Glutamatergic neuron (in vitro differentiated cells): Measurements from ENCODE around the gene MPL. TPM values are rescaled to one million over a fixed set of nuclear protein-coding genes. Genes with fewer than 3 reads are reported as not detected.

Experiments used
- DNase-seq: peaks from one replicate; pipeline ENCODE4 v3.0.0; 2022
- H3K27ac Mint-ChIP-seq: one replicate; pipeline ENCODE4 v1.8.0; 2020; ENCODE audit warnings: mild to moderate bottlenecking, mixed read lengths, inconsistent platforms; ENCODE audit not compliant: unreplicated experiment
- H3K27me3 Mint-ChIP-seq: one replicate; pipeline ENCODE4 v1.8.0; 2020; ENCODE audit warnings: mild to moderate bottlenecking, moderate library complexity, mixed read lengths, inconsistent platforms; ENCODE audit not compliant: unreplicated experiment
- H3K36me3 Mint-ChIP-seq: one replicate; pipeline ENCODE4 v1.8.0; 2020; ENCODE audit warnings: mild to moderate bottlenecking, mixed read lengths, inconsistent platforms; ENCODE audit not compliant: unreplicated experiment
- H3K4me1 Mint-ChIP-seq: one replicate; pipeline ENCODE4 v1.8.0; 2020; ENCODE audit warnings: mild to moderate bottlenecking, low read depth, mixed read lengths, inconsistent platforms; ENCODE audit not compliant: unreplicated experiment
- H3K4me3 Mint-ChIP-seq: one replicate; pipeline ENCODE4 v1.8.0; 2020; ENCODE audit warnings: mild to moderate bottlenecking, mixed read lengths, inconsistent platforms; ENCODE audit not compliant: unreplicated experiment
- H3K9me3 Mint-ChIP-seq: one replicate; pipeline ENCODE4 v1.8.0; 2020; ENCODE audit warnings: mild to moderate bottlenecking, moderate library complexity, mixed read lengths, inconsistent platforms; ENCODE audit not compliant: unreplicated experiment
- total RNA-seq: library from RNA; stranded (reverse); fragmentation: NEBNext Ultra II Directional; extraction: Animal tissue kit (Norgen Biotek cat#: 25700); gene quantifications from one replicate; pipeline ENCODE4 v1.2.1, GENCODE V29; 2021; ENCODE audit not compliant: unreplicated experiment
- TF ChIP-seq, protein P1 (sequence below): fragments of 200-600 bp; sonication (generic); IDR thresholded peaks from one replicate; pipeline ENCODE4 v1.5.0; 2021; ENCODE audit not compliant: partially characterized antibody, unreplicated experiment

Gene MPL
- total RNA-seq, 1 donor from 2014 or later: not detected

DNA sequence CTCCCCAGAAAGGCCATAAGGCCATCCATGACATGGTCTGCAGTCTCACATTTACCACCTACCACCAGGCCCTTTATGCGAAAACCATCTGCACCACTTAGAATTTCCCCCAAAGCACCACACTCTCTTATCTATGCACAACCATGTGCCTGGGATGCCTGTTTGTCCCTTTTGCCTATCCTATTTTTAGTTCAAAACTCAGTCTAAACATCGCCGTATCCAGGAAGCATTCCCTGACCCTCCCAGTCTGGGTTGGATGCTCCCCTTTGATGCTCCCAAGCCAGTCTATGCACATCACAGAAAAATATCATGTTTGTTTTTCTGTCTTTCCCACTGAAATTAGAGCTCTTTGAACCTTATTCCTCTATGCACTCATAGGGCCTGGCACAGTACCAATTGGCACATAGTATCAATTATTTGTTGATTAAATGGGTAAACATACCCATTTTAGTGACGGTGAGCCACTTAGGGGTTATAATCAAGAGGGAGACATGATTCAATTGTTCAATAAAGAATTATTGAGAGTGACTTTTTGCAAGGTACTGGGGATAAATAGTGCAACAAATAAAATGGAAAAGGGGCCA, 6.7 kb downstream of the MPL start:
- H3K9me3 Mint-ChIP-seq: peaks cover 5% of the 10 kb centered on the region

DNA sequence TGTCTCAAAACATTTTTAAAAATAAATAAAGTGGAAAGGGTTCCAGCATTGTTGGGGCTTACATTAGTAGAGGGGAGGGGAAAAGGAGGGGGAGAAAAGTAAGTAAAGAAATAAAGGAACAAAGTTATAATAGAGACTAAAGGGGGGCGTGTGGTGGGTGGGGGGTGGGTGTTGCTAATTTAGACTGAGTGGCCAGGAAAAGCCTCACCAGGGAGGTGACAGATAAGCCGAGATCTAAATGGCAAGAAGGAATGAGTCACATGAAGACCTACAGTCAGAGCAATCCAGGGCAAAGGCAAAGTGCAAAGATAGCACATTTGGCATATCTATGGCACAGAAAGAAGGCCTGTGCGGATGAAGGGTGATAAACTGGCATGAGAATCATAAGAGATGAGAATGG, 7.5 kb downstream of the MPL start:
- Mint-ChIP-seq H3K27me3 (peaks cover 3% of the 10 kb centered on the region), H3K36me3 (no peaks in the 10 kb centered on the region), H3K4me1 (peaks cover 19% of the 10 kb centered on the region), H3K4me3 (no peak overlapping the region), H3K27ac (no peak overlapping the region), H3K9me3 (peaks cover 7% of the 10 kb centered on the region)
- no peak for DNase-seq
- TF ChIP-seq, protein P1, sequence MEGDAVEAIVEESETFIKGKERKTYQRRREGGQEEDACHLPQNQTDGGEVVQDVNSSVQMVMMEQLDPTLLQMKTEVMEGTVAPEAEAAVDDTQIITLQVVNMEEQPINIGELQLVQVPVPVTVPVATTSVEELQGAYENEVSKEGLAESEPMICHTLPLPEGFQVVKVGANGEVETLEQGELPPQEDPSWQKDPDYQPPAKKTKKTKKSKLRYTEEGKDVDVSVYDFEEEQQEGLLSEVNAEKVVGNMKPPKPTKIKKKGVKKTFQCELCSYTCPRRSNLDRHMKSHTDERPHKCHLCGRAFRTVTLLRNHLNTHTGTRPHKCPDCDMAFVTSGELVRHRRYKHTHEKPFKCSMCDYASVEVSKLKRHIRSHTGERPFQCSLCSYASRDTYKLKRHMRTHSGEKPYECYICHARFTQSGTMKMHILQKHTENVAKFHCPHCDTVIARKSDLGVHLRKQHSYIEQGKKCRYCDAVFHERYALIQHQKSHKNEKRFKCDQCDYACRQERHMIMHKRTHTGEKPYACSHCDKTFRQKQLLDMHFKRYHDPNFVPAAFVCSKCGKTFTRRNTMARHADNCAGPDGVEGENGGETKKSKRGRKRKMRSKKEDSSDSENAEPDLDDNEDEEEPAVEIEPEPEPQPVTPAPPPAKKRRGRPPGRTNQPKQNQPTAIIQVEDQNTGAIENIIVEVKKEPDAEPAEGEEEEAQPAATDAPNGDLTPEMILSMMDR: no peak

More for the DNA sequence above, 6.7 kb downstream of the MPL start:
- H3K4me1 Mint-ChIP-seq: peaks cover 12% of the 10 kb centered on the region
- TF ChIP-seq, protein P1: no peak
- no peak for DNase-seq
- H3K27ac Mint-ChIP-seq: no peak overlapping the region
- peaks cover 2% of the 10 kb centered on the region for H3K27me3 Mint-ChIP-seq
- no peak overlapping the region for H3K4me3 Mint-ChIP-seq
- no peaks in the 10 kb centered on the region for H3K36me3 Mint-ChIP-seq

DNA sequence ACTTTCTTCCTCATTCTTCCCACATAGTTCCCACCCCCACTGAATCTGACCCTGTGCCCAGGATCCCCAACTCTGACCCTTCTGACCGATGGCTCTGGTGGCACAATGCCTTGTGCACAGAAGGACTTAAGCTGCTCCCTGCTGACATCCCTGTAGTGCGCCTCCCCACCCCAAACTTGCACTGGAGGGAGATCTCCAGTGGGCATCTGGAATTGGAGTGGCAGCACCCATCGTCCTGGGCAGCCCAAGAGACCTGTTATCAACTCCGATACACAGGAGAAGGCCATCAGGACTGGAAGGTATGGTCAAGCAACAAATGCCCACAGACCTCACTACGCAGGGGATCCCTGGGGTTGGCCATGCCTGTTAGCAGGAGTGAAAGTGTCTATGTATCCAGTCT, 9.0 kb downstream of the MPL start:
- Mint-ChIP-seq H3K27ac (no peak overlapping the region), H3K9me3 (peaks cover 7% of the 10 kb centered on the region), H3K36me3 (no peaks in the 10 kb centered on the region), H3K27me3 (peaks cover 3% of the 10 kb centered on the region), H3K4me1 (peaks cover 19% of the 10 kb centered on the region), H3K4me3 (no peak overlapping the region)
- TF ChIP-seq, protein P1: no peak
- no peak for DNase-seq

DNA sequence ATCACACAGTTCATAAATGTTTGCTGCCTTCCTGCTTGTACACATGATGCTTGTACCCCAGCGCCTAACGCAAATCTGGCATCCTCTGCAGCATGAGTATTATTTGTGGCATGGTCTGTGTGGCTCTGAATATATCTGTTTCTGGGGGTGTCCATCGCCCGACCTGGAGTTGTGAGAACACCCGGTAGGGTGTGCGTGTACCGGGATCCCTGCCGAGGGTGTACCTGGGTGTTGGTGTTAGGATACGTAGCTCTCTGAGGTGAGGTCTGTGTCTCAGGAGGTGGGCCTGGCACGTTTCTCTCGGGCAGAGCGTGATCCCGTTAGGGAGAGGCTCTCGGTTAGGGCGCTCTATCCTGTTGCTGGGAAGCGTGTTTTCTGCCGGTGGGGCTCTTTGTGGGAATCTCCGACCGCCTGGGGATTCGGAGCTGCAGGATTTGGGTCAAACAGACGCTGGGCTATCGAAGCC, 10.8 kb downstream of the MPL start:
- TF ChIP-seq, protein P1: no peak
- peaks cover 7% of the 10 kb centered on the region for H3K9me3 Mint-ChIP-seq
- H3K4me3 Mint-ChIP-seq: peak overlapping the region; percentile 70
- DNase-seq: no peak
- no peaks in the 10 kb centered on the region for H3K36me3 Mint-ChIP-seq
- peak overlapping the region; percentile 44 for H3K27ac Mint-ChIP-seq
- H3K4me1 Mint-ChIP-seq: peaks cover 19% of the 10 kb centered on the region
- peaks cover 3% of the 10 kb centered on the region for H3K27me3 Mint-ChIP-seq

DNA sequence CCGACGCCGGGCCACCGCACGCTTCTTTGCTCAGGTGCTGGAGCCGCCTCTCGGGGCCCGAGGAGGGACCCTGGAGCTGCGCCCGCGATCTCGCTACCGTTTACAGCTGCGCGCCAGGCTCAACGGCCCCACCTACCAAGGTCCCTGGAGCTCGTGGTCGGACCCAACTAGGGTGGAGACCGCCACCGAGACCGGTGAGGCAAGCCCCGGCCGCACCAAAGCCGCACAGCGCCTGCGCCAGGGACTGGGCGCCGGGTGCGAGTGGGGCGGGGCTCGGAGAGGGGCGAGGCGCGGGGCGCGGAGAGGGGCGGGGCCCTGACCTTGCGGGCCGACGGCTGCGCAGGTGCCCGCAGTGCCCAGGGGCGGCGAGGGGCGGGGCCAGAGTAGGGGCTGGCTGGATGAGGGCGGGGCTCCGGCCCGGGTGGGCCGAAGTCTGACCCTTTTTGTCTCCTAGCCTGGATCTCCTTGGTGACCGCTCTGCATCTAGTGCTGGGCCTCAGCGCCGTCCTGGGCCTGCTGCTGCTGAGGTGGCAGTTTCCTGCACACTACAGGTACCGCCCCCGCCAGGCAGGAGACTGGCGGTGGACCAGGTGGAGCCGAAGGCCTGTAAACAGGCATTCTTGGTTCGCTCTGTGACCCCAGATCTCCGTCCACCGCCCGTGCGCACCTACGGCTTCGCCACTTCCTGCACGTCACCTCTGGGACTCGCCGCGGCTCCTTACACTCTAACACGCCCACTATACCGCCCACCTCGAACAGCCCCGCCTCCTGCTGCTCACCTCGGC, 11.4 kb downstream of the MPL start:
- Mint-ChIP-seq H3K27me3 (peaks cover 3% of the 10 kb centered on the region), H3K9me3 (peaks cover 7% of the 10 kb centered on the region), H3K4me1 (peaks cover 16% of the 10 kb centered on the region), H3K4me3 (peak overlapping the region; percentile 82), H3K27ac (peak overlapping the region; percentile 92), H3K36me3 (no peaks in the 10 kb centered on the region)
- peak; percentile 97 for DNase-seq
- TF ChIP-seq, protein P1: peak; percentile 12
